ENCODE measurements around the gene KPNA6.

Gene KPNA6

GRCh38 chr1:32091176-32091575 lies 16.7 kb upstream of the KPNA6 start:
- TF ChIP-seq CTCF (conservative IDR thresholded peaks at IDR 0.05; ENCODE audit: low read length) = no peak
- H3K4me3 ChIP-seq (ENCODE audit: low read length) = no peak overlapping the region
- DNase-seq (ENCODE audit: low read depth) = no peak

GRCh38 chr1:32091591-32091990 lies 16.3 kb upstream of the KPNA6 start:
- DNase-seq (ENCODE audit: low read depth) = no peak
- TF ChIP-seq CTCF (conservative IDR thresholded peaks at IDR 0.05; ENCODE audit: low read length) = no peak

GRCh38 chr1:32094746-32095521 lies 12.9 kb upstream of the KPNA6 start:
- TF ChIP-seq CTCF (conservative IDR thresholded peaks at IDR 0.05; ENCODE audit: low read length) = no peak
- no peak for DNase-seq (ENCODE audit: low read depth)
- no peak overlapping the region for H3K4me3 ChIP-seq (ENCODE audit: low read length)

More at GRCh38 chr1:32091591-32091990, 16.3 kb upstream of the KPNA6 start:
- no peak overlapping the region for H3K4me3 ChIP-seq (ENCODE audit: low read length)

- TF ChIP-seq CTCF (conservative IDR thresholded peaks at IDR 0.05; ENCODE audit: low read length) = no peak
- H3K4me3 ChIP-seq (ENCODE audit: low read length) = no peak overlapping the region
- no peak for DNase-seq (ENCODE audit: low read depth)
Observed at GRCh38 chr1:32099426-32099825, 8.4 kb upstream of the KPNA6 start.

GRCh38 chr1:32100359-32100758 lies 7.5 kb upstream of the KPNA6 start:
- H3K4me3 ChIP-seq (ENCODE audit: low read length) = no peak overlapping the region
- TF ChIP-seq CTCF (conservative IDR thresholded peaks at IDR 0.05; ENCODE audit: low read length) = no peak
- DNase-seq (ENCODE audit: low read depth) = no peak

GRCh38 chr1:32100807-32101708 lies 6.8 kb upstream of the KPNA6 start:
- H3K4me3 ChIP-seq (ENCODE audit: low read length) = no peak overlapping the region
- peak; percentile 74 for DNase-seq (ENCODE audit: low read depth)
- TF ChIP-seq CTCF (conservative IDR thresholded peaks at IDR 0.05; ENCODE audit: low read length) = no peak
